HG03520 (cell line): Measurements from ENCODE around the gene YARS1.
"Not testable (repeated sequence)": the region's sequence is repeated elsewhere in the genome, so short reads cannot be mapped to it uniquely, and the experiment has no call there.

Experiments used
- ATAC-seq: cut with Tn5 transposase; IDR thresholded peaks from one replicate; pipeline ENCODE4 v1.9.1; 2021; ENCODE audit warnings: mild to moderate bottlenecking, moderate library complexity; ENCODE audit not compliant: unreplicated experiment

The YARS1 gene

DNA sequence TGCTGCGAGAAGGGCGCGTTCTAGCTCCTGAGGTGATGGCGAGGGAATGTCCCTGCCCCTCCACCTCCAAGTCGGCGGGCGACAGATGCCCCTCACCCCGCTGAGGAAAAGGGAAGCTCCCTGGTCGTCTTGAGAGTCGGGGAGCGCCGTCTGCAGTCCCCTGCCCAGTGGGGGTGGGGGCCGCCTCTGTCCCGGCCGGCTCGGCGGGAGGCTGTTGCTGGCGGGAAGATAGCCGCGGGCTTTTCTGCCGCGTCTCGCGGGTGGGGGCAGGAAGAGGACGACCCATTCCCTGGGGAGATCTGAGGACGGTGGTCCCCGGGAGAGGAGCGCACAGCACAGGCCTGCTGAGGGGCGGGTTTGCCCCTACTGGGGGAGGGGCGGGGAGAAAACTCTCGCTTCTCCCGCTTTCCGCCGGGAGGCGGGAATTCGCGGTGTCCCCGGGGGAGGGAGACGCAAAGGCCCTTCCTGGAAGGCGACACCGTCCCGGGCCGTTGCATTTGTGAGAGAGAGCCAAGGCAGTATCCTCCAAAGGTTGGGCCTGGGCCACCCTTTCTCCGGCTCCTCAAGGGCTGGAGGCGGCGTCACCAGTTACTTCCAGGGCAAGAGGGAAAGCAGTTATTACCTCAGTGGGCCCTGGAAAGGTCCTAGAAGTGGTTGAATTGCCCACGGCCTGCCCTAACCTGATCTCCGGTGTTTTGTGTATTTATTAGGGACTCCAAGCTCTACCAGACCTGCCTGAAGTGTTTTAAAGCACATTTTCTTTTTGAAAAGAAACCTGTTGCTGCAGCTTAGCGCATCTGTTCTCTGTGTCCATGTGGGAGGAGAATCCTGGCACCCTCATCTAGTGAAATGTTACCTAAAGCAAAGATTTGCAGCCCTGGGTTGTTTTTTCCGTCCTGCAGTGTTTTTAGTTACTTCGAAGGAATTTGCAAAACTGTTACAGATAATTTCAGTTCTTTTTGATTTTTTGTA, 943 bp upstream of the YARS1 start:
- ATAC-seq = peak; percentile 15

DNA sequence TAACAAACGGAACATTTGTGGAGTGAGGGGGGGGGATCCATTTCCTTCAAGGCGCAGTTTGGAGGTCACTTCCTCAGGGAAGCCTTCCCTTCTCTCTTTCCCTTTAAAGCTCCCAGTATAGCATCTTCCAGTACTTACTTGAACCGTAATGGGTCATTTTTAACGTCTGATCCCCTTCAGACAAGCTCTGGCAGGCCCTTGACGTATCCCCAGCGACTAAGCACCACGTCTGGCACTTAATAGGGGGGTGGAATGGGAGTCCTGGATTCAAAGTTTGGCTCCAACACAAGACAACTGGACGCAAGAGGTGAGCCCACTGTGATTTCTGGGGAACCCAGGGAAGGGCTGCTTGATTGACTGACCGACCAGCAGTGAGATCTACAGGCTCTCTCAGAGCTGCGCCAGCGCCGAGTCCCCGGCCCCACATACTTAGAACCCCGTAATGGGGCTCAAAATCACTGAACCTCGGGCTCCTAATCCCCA, 441 bp downstream of the YARS1 start:
- peak; percentile 2 for ATAC-seq

DNA sequence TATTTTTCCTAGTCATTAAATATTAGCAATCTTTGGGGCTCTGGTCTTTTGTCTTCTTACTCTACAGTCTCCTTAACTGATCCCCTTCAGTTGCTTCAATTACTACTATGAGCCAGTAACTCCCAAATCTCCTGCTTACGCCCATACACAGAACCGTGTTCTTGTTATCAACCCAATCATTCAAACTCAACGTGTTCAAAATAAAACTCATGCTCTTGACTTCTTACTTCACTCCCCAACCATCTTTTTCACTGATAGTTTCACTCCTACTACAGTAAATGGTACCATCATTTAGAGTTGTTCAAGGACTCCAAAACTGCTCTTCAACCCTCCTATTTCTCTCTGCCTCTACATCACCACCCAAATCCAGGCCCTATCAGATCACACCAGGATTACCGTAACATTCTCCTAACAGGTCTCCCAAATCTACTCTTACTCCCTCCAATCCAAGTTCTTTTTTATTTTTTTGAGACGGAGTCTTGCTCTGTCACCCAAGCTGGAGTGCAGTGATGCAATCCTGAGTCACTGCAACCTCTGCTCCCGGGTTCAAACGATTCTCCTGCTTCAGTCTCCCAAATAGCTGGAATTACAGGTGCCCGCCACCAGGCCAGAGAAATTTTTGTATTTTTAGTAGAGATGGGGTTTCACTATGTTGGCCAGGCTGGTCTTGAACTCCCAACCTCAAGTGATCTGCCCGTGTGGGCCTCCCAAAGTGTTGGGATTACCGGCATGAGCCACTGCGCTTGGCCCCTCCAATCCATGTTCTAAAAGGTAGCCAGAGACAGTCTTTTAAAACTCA, 3.0 kb downstream of the YARS1 start:
- ATAC-seq = no peak

DNA sequence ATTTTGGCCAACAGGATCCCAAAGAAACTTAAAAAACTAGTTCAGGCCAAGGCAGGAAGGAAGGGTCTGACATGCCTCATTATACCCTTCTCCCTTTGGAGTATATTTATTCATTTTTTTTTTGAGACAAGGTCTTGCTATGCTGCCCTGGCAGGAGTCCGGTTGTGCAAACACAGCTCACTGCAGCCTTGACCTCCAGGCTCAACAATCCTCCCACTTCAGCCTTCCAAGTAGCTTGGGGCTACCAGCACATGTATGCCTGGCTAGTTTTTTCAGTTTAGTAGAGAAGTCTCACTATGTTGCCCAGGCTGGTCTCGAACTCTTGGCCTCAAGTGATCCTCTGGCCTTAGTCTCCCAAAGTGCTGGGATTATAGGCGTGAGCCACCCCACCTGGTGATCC, 5.2 kb downstream of the YARS1 start:
- no peak for ATAC-seq

DNA sequence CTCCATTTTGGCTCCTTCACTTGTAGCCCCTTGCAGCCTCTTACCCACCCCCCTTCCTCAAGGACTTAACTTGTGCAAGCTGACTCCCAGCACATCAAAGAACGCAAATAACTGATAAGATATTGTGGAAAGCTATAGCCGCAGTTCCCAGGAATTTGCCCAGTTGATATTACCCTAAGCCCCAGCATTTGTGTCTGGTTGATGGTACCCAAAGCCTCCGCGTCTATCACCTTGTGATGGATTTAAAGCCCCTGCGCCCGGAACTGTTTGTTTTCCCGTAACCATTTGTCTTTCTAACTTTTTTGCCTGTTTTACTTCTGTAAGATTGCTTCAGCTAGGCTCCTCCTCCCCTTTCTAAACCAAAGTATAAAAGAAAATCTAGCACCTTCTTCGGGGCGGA, 5.9 kb downstream of the YARS1 start:
- ATAC-seq = no peak

DNA sequence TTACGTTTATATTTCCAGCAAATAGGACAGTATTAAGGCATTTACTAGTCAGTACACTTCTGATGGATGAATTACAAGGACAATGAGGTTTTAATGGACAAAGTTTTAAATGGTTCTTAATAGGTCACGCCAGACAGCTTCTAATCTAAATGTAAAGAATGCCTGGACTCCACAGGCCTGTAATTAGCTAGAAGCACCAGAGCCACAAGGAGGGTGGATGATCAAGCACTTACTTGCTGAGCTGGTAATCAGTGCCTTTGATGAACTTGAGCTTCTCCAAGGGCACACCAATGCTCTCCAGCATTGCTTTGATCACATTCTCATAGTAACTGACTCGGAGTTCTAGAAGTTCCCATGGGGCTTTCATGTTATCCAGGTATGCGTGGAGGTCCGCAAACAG, 6.8 kb downstream of the YARS1 start:
- no peak for ATAC-seq

DNA sequence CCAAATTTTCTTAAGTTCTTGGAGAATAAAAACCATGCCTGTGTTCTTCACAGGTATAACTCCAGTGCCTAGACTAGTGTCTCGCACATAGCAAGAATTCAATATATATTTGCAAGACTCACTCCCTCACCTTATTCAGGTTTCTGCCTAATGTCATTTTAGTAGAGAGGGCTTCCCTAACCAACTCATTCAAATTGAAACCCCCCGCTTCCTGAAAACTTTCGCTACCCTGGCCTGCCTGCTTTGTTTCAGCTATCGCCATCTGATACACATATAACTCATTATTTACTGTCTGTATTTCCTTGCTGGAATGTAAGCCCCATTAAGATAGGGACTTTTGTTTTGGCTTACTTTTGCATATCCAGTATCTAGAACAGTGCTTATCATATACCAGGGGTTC, 8.6 kb downstream of the YARS1 start:
- ATAC-seq = no peak

DNA sequence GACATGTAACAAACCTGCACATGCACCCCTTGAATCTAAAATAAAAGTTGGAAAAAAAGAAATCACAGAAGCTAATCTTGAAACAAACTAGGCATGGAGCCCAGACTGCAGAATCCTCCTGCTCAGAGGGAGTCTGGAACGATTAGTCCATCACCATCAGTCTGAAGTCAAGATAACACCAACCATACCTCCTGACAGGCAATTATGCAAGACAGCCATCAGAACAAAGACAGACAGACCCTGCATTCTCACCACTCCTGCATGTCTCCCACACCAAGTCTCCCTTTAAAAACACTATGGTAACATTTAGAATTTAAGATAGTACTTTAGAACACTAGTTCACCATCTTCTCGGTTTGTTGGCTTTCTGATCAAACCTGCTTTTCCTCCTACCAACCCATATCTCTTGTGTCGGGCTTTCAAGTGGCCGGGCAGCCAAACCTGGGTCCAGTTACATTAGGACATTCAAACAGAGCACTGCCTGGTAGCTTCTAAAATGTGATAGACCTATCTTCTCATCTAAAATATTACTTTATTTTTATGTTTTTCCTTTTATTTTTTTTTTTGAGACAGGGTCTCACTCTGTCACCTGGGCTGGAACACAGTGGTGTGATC, 10.1 kb downstream of the YARS1 start:
- no peak for ATAC-seq

DNA sequence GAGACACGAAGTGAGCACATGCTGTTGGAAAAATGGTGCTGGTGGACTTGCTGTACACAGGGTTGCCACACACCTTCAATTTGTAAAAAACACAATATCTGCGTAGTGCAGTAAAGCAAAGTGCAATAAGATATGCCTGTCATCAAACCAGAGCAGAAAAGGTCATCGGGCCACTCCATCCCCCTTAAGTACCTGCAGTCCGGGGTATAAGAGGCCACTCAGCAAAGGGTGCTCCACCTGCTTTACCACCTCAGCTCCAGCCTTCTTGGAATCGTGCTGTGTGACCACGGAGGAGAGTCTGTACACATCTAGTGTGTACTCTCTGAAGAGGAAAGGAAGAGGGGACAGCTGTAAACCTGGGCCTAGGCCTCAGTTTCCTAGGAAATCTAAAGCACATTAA, 10.9 kb downstream of the YARS1 start:
- ATAC-seq = no peak

DNA sequence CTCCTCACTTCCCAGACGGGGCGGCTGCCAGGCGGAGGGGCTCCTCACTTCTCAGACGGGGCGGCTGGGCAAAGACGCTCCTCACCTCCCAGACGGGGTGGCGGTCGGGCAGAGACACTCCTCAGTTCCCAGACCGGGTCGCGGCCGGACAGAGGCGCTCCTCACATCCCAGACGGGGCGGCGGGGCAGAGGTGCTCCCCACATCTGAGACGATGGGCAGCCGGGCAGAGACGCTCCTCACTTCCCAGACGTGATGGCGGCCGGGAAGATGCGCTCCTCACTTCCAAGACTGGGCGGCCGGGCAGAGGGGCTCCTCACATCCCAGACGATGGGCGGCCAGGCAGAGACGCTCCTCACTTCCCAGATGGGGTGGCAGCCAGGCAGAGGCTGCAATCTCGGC, 12.7 kb downstream of the YARS1 start:
- ATAC-seq = not testable (repeated sequence)

DNA sequence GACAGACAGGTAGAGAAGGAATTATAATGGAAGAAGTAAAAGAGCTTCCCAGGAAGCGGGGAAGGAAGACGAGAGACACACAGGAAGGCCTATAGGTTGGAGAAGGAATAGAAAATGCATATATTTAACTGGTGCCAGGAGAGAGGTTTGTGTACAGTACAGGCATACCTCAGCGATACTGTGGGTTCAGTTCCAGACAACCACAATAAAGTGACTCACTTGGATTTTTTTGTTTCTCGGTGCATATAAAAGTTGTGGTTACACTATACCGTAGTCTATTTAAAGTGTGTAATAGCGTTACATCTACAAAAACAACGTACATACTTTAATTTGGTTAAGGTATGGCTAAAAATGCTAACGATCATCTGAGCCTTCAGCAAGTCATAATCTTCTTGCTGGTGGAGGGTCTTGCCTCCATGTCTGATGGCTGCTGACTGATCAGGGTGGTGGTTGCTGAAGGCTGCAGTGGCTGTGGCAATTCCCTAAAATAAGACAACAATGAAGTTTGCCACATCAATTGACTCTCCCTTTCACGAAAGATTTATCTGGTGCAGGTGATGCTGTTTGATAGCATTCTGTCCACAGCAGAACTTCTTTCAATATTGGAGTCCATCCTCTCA, 16.0 kb downstream of the YARS1 start:
- no peak for ATAC-seq

DNA sequence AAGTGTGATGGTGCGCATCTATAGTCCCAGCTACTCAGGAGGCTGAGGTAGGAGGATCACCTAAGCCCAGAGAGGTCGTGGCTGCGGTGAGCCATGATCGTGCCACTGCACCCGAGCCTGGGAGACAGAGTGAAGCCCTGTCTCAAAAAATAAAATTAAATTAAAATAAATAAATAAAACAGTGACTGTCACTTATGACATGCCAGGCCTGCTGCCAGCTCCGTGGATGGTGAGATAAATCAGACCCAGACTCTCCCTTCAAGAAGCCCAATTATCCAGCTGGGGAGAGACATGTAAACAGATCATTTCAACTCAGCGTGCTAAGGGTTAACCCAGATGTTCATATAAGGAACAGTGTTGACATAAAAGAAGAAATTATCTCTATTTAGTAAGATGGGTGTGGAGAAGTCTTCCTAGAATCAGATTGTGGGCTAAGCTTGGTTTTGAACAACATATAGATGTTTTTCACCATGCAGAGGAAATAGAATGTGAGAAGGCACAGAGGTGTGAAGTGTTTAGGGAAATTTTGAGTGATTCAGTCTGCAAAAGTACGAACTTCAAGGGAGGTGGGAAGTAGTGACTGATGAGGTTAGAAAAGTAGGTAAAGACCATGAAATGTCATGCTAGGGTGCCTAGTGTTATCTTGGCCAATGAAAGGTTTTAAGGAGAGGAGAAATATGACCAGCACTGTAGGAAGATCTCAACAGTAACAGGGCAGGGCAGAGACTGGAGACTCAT, 18.3 kb downstream of the YARS1 start:
- no peak for ATAC-seq

DNA sequence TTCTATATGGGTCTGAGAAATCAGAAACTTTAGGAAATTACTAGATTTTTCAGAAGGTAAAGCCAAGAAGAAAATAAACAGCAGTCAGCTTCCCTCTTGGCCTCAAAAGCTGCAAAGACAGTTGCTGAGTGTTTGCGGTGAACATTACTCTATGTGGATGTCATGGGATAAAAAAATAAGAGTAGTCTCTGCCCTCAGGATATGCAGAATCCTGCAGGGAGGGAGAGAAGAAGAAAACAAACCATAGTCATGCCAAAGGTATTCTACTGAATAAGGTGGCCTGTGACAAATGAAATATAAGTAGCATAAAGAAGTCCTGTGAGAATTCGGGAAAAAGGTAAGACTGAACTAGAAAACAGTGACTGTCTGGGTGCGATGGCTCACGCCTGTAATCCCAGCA, 19.0 kb downstream of the YARS1 start:
- ATAC-seq = no peak

DNA sequence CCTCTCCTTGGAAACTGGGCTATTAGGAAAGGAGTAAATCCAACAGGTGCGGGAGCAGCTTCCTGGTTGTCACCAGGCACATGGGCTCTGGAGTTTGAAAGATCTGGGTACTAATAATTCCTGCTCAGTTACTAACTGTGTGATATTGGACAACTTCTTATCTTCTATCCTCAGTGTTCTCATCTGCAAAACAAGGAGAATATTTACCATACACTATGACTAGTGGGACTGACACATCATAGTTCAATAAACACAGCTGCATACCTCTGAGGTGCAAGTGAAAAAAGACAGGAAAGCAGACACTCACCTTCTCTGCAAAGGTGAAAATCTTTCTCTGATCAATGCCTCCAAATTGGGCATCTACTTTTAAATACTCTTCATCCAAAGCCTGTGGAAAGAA, 19.7 kb downstream of the YARS1 start:
- ATAC-seq = no peak

DNA sequence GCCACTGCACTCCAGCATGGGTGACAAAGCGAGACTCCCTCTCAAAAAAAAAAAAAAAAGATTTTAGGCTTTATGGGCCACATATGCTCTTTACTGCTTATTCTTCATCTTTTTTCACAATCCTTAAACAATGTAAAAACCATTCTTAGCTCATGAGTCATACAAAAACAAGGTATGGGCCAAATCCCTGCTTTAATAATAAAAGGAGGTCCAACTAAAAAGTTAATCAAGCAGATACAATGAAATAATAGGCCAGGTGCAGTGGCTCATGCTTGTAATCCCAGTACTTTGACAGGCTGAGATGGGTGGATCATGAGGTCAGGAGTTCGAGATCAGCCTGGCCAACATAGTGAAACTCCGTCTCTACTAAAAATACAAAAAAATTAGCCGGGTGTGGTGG, 21.4 kb downstream of the YARS1 start:
- not testable (repeated sequence) for ATAC-seq

DNA sequence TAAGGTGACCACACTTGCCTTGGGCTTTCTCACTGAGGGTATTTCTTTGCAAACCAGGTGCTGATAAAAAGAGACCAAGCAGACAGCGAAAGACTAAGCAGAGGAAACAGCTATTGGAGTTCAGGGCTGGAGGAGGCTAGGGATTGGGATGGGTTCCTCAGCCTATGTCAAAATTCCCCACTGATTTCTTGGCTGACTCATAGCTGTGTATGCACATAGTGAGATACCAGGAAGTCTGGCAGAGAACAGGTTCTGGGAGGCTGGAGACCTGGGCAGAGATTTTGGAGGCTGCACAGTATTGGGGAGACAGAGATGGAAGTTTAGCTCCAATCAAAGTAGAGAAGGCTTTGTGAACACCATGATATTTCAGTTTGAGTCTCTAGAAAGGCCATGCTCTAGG, 25.3 kb downstream of the YARS1 start:
- ATAC-seq = no peak

DNA sequence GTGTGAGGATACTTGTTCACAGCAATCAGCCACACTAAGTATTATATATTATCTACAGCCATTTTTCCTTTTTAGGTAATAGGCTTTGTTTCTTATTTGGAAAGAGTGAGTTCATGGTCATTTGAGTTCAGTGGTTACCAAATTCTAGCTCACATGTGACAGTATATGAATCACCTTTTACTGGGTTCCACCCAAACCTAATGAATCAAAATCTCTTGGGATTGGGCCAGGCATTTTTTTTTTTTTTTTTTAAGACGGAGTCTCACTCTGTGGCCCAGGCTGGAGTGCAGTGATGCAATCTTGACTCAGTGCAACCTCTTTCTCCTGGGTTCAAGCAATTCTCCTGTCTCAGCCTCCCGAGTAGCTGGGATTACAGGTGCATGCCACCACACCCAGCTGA, 27.8 kb downstream of the YARS1 start:
- not testable (repeated sequence) for ATAC-seq

DNA sequence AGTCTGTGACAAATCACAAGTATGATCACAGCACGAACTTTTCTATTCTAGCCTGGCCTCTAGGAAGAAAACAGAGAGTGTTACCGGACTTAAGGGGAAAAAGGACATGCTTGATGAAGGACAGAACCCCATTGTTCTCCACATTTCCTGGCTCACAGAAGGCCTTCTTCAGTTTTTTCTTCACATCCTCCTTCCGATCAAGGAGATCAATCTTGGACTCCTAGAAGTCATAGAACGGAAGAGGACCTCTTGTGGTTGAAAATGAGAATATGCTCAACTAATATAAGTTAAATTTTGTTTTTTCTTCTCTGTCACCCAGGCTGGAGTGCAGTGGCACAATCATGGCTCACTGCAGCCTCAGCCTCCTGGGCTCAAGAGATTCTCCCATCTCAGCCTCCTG, 30.3 kb downstream of the YARS1 start:
- ATAC-seq = no peak

DNA sequence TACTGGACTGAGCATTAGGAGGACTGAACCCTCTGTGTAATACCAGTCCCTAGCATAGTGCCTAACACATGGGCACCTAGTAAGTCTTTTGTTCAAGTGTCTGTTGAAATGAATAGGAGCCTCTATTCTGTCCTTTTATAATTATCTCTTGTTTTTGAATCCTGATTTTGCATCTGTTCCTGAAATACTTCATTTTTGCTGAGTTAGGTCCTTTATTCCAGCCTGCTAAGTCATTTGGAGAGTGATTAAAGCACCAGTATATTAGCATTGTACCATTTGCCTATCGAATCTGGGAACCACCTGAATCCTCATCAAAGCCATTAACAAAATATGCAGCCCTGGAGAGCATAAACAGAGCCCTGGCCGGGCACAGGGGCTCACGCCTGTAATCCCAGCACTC, 32.3 kb downstream of the YARS1 start:
- no peak for ATAC-seq

DNA sequence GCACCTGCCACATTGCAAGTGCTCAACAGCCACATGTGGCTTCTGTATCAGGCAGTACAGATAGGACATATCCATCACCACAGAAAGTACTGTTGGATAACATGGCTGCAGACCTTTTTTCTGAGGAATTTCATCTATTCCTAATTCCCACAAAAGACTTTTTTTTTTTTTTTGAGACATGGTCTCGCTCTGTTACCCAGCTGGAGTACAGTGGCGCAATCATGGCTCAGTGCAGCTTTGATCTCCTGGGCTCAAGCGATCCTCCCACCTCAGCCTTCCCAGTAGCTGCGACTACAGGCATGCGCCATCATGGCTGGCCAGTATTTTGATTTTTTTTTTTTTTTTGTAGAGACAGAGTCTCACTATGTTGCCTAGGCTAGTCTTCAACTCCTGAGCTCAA, 33.3 kb downstream of the YARS1 start:
- ATAC-seq = no peak
